A549 (cell line): Measurements from ENCODE around the gene PLAC1. TPM values are rescaled to one million over a fixed set of nuclear protein-coding genes. Genes with fewer than 3 reads are reported as not detected.

ENCODE experiments used
- ATAC-seq, 2 experiments: fragments of 200-7000 bp in 1 of 2; fragments of >200 bp in 1 of 2; cut with Nextera tagmentation in 1 of 2; cut with Tn5 transposase in 1 of 2; 3 replicates each; pipeline versions ENCODE4 v1.8.0 to v1.9.1; 2018 to 2020; ENCODE audit warnings: mild to moderate bottlenecking in 1 of 2, moderate library complexity in 1 of 2
- CTCF ChIA-PET: fragments of 300-600 bp; sonication (Branson Sonifier 250); formaldehyde crosslinking; extraction: SDS; loops from one replicate; lab custom pipeline; 2021; ENCODE audit warnings: antibody characterized with exemption, inconsistent platforms; lab: Yijun Ruan, JAX
- POLR2A ChIA-PET: fragments of 350-600 bp; formaldehyde crosslinking; extraction: SDS; loops from one replicate; lab custom pipeline; 2021; ENCODE audit warnings: antibody characterized with exemption, inconsistent platforms; lab: Yijun Ruan, JAX
- DNase-seq, 2 experiments: peaks; one replicate each; pipeline versions ENCODE4 v3.0.0 to v3.0.0-alpha.2; 2011 to 2016; ENCODE audit warnings: low read depth in 1 of 2, low spot score in 1 of 2
- FAIRE-seq: peaks from 2 replicates; lab custom pipeline; 2011; peaks lifted over from hg19 to GRCh38; lab: Jason Lieb, UNC
- H3K27ac ChIP-seq, 2 experiments: fragments of >200 bp; sonication (Bioruptor Twin); formaldehyde crosslinking; 3 replicates each; pipeline ENCODE4 v1.5.1; 2016 to 2017
- H3K4me1 ChIP-seq: fragments of >200 bp; sonication (Bioruptor Twin); formaldehyde crosslinking; 3 replicates; pipeline ENCODE4 v1.6.1; 2016
- H3K4me2 ChIP-seq: fragments of >200 bp; sonication (Bioruptor Twin); formaldehyde crosslinking; 3 replicates; pipeline ENCODE4 v1.6.1; 2016
- H3K4me3 ChIP-seq: fragments of >200 bp; sonication (Bioruptor Twin); formaldehyde crosslinking; 3 replicates; pipeline ENCODE4 v1.5.1; 2016
- H3K9me3 ChIP-seq: fragments of >200 bp; sonication (Bioruptor Twin); formaldehyde crosslinking; 3 replicates; pipeline ENCODE4 v1.6.1; 2016
- BHLHE40 ChIP-seq: IDR thresholded peaks from 2 replicates; pipeline ENCODE4 v1.6.1; 2012; ENCODE audit warnings: low read depth, low read length, inconsistent platforms
- CBX2 ChIP-seq: fragments of 200-600 bp; sonication (generic); IDR thresholded peaks from 2 replicates; pipeline ENCODE4 v1.6.1; 2016; ENCODE audit warnings: low read depth, mild to moderate bottlenecking, borderline replicate concordance
- CEBPB ChIP-seq, 2 experiments: fragments of >200 bp in 1 of 2; sonication (Bioruptor Twin) in 1 of 2; formaldehyde crosslinking in 1 of 2; IDR thresholded peaks; 2 replicates each; pipeline ENCODE4 v1.6.1; 2012 to 2016
- CHD2 ChIP-seq: fragments of 150-350 bp; IDR thresholded peaks from 2 replicates; pipeline ENCODE4 v1.6.1; 2014; ENCODE audit warnings: low read length; ENCODE audit not compliant: partially characterized antibody
- CHD4 ChIP-seq: fragments of 200-600 bp; sonication (generic); IDR thresholded peaks from 2 replicates; pipeline ENCODE4 v1.6.1; 2016; ENCODE audit warnings: antibody characterized with exemption, mild to moderate bottlenecking, borderline replicate concordance
- E2F6 ChIP-seq: IDR thresholded peaks from 2 replicates; pipeline ENCODE4 v1.6.1; 2012; ENCODE audit warnings: low read depth, borderline replicate concordance
- EHF ChIP-seq: fragments of 250-450 bp; sonication (Bioruptor Pico); IDR thresholded peaks from 2 replicates; pipeline ENCODE4 v1.5.0; 2020; ENCODE audit warnings: mild to moderate bottlenecking
- ELK1 ChIP-seq: fragments of 150-350 bp; IDR thresholded peaks from 2 replicates; pipeline ENCODE4 v1.6.1; 2014; ENCODE audit warnings: low read depth, mild to moderate bottlenecking, low read length
- ESRRA ChIP-seq: fragments of 150-350 bp; IDR thresholded peaks from 2 replicates; pipeline ENCODE4 v1.6.1; 2014; ENCODE audit warnings: mild to moderate bottlenecking, low read length, borderline replicate concordance
- FOSB ChIP-seq: fragments of 250-450 bp; sonication (Bioruptor Pico); IDR thresholded peaks from 2 replicates; pipeline ENCODE4 v1.5.0; 2020; ENCODE audit warnings: mild to moderate bottlenecking, moderate library complexity
- HES2 ChIP-seq: fragments of >200 bp; sonication (Bioruptor Twin); formaldehyde crosslinking; IDR thresholded peaks from 2 replicates; pipeline ENCODE4 v1.6.1; 2016
- HEYL ChIP-seq: fragments of 250-450 bp; sonication (Bioruptor Pico); IDR thresholded peaks from 2 replicates; pipeline ENCODE4 v1.8.0; 2021; ENCODE audit warnings: mild to moderate bottlenecking, moderate library complexity
- HOXB13 ChIP-seq: fragments of 250-450 bp; sonication (Bioruptor Pico); IDR thresholded peaks from 2 replicates; pipeline ENCODE4 v1.5.0; 2020; ENCODE audit warnings: low read depth, mild to moderate bottlenecking, moderate library complexity
- HOXB5 ChIP-seq: fragments of 250-450 bp; sonication (Bioruptor Pico); IDR thresholded peaks from 2 replicates; pipeline ENCODE4 v1.5.0; 2020; ENCODE audit warnings: mild to moderate bottlenecking, moderate library complexity
- JUNB ChIP-seq: fragments of >200 bp; sonication (Bioruptor Twin); formaldehyde crosslinking; IDR thresholded peaks from 2 replicates; pipeline ENCODE4 v1.6.1; 2016
- KDM1A ChIP-seq: fragments of 200-600 bp; sonication (generic); IDR thresholded peaks from 2 replicates; pipeline ENCODE4 v1.6.1; 2016; ENCODE audit warnings: low read depth, mild to moderate bottlenecking
- MAX ChIP-seq: IDR thresholded peaks from 2 replicates; pipeline ENCODE4 v1.6.1; 2012
- MYC ChIP-seq: IDR thresholded peaks from 2 replicates; pipeline ENCODE4 v1.6.1; 2012; ENCODE audit warnings: mild to moderate bottlenecking, inconsistent platforms, low read length, improper control_type of control experiment, borderline replicate concordance
- NFE2L2 ChIP-seq: fragments of 150-350 bp; conservative IDR thresholded peaks from 2 replicates; pipeline ENCODE4 v1.6.1; 2014; ENCODE audit warnings: low read length
- NR3C1 ChIP-seq: fragments of >200 bp; sonication (Bioruptor Twin); formaldehyde crosslinking; IDR thresholded peaks from 3 replicates; pipeline ENCODE4 v1.6.1; 2017
- PBX3 ChIP-seq: IDR thresholded peaks from 2 replicates; pipeline ENCODE4 v1.6.1; 2012
- POLR2AphosphoS2 ChIP-seq: conservative IDR thresholded peaks from 2 replicates; pipeline ENCODE4 v1.6.1; 2012; ENCODE audit warnings: low read length, improper control_type of control experiment, inconsistent platforms
- RAD21 ChIP-seq, 2 experiments: fragments of >200 bp in 1 of 2; sonication (Bioruptor Twin) in 1 of 2; formaldehyde crosslinking in 1 of 2; IDR thresholded peaks in 1 of 2; conservative IDR thresholded peaks in 1 of 2; 2 replicates in 1 of 2; 3 replicates in 1 of 2; pipeline ENCODE4 v1.6.1; 2012 to 2018; ENCODE audit warnings: inconsistent platforms in 1 of 2
- RARB ChIP-seq: fragments of 250-450 bp; sonication (Bioruptor Pico); IDR thresholded peaks from 2 replicates; pipeline ENCODE4 v1.8.0; 2021; ENCODE audit warnings: mild to moderate bottlenecking, moderate library complexity
- REST ChIP-seq: fragments of 200-600 bp; sonication (generic); IDR thresholded peaks from 2 replicates; pipeline ENCODE4 v1.6.1; 2016; ENCODE audit warnings: antibody characterized with exemption, mild to moderate bottlenecking, moderate library complexity
- RNF2 ChIP-seq: fragments of 200-600 bp; sonication (generic); IDR thresholded peaks from 2 replicates; pipeline ENCODE4 v1.6.1; 2016; ENCODE audit warnings: low read depth, mild to moderate bottlenecking, antibody characterized with exemption, moderate library complexity, borderline replicate concordance
- SREBF2 ChIP-seq: fragments of 450-650 bp; IDR thresholded peaks from 2 replicates; pipeline ENCODE4 v1.6.1; 2014; ENCODE audit warnings: mild to moderate bottlenecking, moderate library complexity
- TP53 ChIP-seq: fragments of 250-450 bp; sonication (Bioruptor Pico); IDR thresholded peaks from 2 replicates; pipeline ENCODE4 v1.5.0; 2021; ENCODE audit warnings: mild to moderate bottlenecking, moderate library complexity
- USF2 ChIP-seq: fragments of 450-650 bp; IDR thresholded peaks from 2 replicates; pipeline ENCODE4 v1.6.1; 2014; ENCODE audit warnings: antibody characterized with exemption
- ZC3H11A ChIP-seq: fragments of 450-650 bp; IDR thresholded peaks from 2 replicates; pipeline ENCODE4 v1.6.1; 2014; ENCODE audit warnings: antibody characterized with exemption, mild to moderate bottlenecking
- ZFP36 ChIP-seq: fragments of 450-650 bp; IDR thresholded peaks from 2 replicates; pipeline ENCODE4 v1.6.1; 2014; ENCODE audit warnings: borderline replicate concordance; ENCODE audit not compliant: partially characterized antibody
- ZNF302 ChIP-seq: fragments of 250-450 bp; sonication (Bioruptor Pico); IDR thresholded peaks from 2 replicates; pipeline ENCODE4 v1.9.0; 2021; ENCODE audit warnings: inconsistent platforms, mild to moderate bottlenecking, moderate library complexity
- WGBS: methylation state at CpG from one replicate; pipeline ENCODE4 v1.1.6; 2017; ENCODE audit errors: missing lambda C conversion rate; 5-methylcytosine and 5-hydroxymethylcytosine counted together
- polyA plus RNA-seq, 4 experiments: library from polyadenylated mRNA; depleted of rRNA in 3 of 4; stranded (reverse); fragments of >200 nt; fragmentation: RNase III in 1 of 4; extraction: RNeasy Plus Mini Kit Qiagen cat#74134 plus additional on column Dnase treatment in 1 of 4; gene quantifications; 2 replicates in 3 of 4; 3 replicates in 1 of 4; pipeline ENCODE4 v1.2.3, GENCODE V29; 2011 to 2017

The PLAC1 gene
- polyA plus RNA-seq, 2 of the 4 experiments (the other 2 are of a cell fraction) = 0.79 to 2.6 TPM

- peak; percentile 99 for FAIRE-seq
- H3K4me3 ChIP-seq = no peak overlapping the region
- peak overlapping the region; percentile 68 for H3K4me2 ChIP-seq
- H3K4me1 ChIP-seq = peaks cover 34% of the 10 kb centered on the region
- CTCF ChIA-PET = interaction anchor here (0.9 to 2.0 kb wide), 5 partner anchors 24 to 83 kb away, joined by 4 to 10 read pairs (median 5); no protein-coding TSS in a partner anchor
- 0% methylated on average over 1 of the region's 1 CpG for WGBS
- peak; percentile 78 to 94 for DNase-seq
- POLR2A ChIA-PET = interaction anchor here (0.7 to 1.8 kb wide), 9 partner anchors 48 to 128 kb away, joined by 3 to 10 read pairs (median 6); no protein-coding TSS in a partner anchor
- peaks cover 10% of the 10 kb centered on the region; the same call in 2 of the 3 replicates for H3K9me3 ChIP-seq
- peak overlapping the region; percentile 97 to 98 for H3K27ac ChIP-seq
- peak; percentile 91 for ATAC-seq
- TF ChIP-seq HES2 (no peak), EHF (CRISPR knock-in tag) (no peak), ESRRA (no peak), CHD4 (no peak), MYC (no peak), POLR2AphosphoS2 (no peak), NR3C1 (no peak), RAD21 (conservative IDR thresholded peaks at IDR 0.05 in 1 of 2, IDR thresholded peaks at IDR 0.05 in 1 of 2) (peak; percentile 10 to 43; a peak in 3 of 5 replicates), CBX2 (no peak), KDM1A (no peak), ZC3H11A (no peak), REST (no peak), JUNB (0 out of 2 replicates have a peak, but pooled peaks have one; percentile 58), TP53 (CRISPR knock-in tag) (no peak), FOSB (no peak), HOXB13 (CRISPR knock-in tag) (no peak), CEBPB (IDR thresholded peaks at IDR 0.05) (peak in 1 of 2 experiments; percentile 30; a peak in 2 of 4 replicates), BHLHE40 (no peak), USF2 (no peak), ELK1 (no peak), HEYL (CRISPR knock-in tag) (no peak), MAX (peak; percentile 46), HOXB5 (CRISPR knock-in tag) (no peak), RNF2 (no peak), CHD2 (no peak), PBX3 (no peak; the same call in 1 of the 2 replicates), ZFP36 (no peak), ZNF302 (CRISPR knock-in tag) (no peak), E2F6 (no peak), RARB (no peak), NFE2L2 (peak; percentile 71), SREBF2 (no peak)
Observed at GRCh38 chrX:134670134-134670924, 12.1 kb upstream of the PLAC1 start.
